ACHN (cell line): ENCODE measurements around the gene LCP2.

Experiments used
- DNase-seq: peaks from one replicate; pipeline ENCODE4 v3.0.0-alpha.2; 2015
- in situ Hi-C: cut with HindIII; loops from 2 replicates; pipeline ENCODE4 v1.10.0; 2017; ENCODE audit warnings: low sequenced_read_pairs, low pct_ligation_motif_present, low pct_unique_long_range_greater_than_20kb

Gene LCP2

DNA sequence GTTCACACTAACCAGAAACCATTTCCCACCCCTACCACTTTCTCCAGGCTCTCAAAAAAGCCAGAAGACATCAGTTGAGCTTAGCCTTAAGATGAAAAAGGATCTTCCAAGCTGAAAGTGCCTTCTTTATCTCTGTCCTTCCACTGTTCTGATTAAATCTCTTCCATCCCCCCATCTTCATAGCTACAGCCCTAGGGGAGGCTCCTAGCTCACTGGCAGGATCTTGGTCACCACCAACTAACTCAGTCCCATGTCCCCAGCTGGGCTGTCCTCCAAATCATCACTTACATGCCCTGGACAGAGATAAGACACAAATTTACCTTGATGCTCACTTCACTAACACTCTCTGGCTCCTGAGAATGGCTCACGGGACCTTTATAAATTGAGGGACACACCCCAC lies 14.3 kb downstream of the LCP2 start:
- in situ Hi-C loops = no loop called here
- DNase-seq = no peak

- DNase-seq = no peak
- in situ Hi-C loops = no loop called here
Observed at GRCh38 chr5:170280011-170280493, 17.5 kb downstream of the LCP2 start.

DNA sequence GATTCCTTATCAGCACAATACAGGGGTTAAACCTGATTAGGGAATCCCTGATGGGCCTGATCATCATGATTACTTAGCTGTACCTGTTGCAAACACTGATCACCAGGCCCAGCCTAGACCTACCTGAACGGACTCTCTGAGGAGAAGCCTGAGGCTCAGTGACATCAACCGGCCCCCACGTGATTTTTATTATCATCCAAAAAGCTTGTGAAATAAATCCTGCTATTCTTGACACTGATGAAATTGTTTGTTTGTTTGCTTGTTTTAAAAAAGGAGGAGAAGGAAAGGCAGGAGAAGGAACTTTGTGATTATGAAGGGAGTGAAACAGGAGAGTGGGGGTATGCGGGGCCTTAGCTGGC lies 18.1 kb downstream of the LCP2 start:
- in situ Hi-C loops = no loop called here
- DNase-seq = no peak

DNA sequence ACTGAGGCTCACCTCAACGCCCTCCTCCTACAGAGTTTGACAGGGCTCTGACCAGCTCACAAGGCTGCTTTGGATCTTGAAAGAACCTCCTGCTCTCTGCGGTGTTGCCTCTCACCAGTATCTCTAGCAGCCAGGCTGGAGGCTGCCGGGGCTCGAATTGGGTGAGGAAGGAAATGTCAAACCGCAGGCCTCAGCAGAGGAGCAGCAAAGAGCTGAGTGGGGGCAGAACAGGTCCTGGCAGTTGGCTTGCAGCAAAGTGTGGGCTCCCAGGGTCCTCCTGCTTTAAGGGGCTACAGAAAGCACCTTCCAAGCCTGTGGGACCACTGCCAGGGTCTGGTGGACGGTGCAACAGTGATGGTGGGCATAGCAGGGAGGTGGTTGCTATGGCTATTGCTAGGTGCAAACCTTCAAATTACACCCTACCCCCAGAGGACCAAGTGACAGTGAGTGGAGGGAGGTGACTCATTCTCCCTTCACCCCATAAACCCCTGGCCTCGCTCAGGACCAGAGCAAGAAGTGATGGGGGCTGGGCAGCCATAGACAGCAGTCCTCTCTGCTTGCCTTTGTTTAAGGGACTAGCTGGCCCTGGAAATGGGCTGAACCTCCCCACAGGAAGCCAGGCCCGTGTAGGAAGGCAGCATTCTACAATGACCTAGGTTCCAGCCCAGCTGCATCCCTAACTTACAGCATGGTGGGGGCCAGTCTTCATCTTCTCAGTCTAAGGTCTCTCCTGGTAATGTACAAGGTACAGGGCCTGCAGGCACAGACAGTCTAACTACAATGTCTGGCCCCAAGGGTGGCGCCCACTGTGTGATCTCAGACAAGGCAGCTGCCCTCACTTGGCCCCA lies 18.7 kb downstream of the LCP2 start:
- in situ Hi-C loops = no loop called here

GRCh38 chr5:170277867-170278281 lies 19.7 kb downstream of the LCP2 start:
- in situ Hi-C loops = no loop called here
- no peak for DNase-seq

More for the DNA sequence above, 18.7 kb downstream of the LCP2 start:
- DNase-seq = no peak

DNA sequence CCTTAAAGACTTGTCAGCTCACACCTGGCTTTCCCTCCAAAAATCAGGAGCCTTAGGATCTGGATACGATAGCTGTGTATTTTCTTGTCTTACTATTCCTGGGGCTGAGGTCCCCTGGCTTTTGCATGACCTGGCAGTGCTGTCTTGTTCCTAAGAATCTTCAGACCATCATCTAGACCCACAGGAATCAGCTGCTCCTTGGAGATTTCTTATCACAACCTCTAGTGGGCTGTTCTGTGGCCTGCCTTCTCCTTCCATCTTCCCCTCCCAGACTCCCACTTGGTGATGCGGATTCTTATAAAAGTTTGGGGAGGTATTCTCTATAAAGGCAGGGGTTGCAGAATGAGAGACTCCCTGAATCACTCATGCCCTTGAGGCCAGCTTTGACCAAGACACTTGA lies 21.4 kb downstream of the LCP2 start:
- DNase-seq = no peak
- in situ Hi-C loops = no loop called here

GRCh38 chr5:170275376-170275994 lies 22.1 kb downstream of the LCP2 start:
- in situ Hi-C loops = no loop called here
- no peak for DNase-seq

DNA sequence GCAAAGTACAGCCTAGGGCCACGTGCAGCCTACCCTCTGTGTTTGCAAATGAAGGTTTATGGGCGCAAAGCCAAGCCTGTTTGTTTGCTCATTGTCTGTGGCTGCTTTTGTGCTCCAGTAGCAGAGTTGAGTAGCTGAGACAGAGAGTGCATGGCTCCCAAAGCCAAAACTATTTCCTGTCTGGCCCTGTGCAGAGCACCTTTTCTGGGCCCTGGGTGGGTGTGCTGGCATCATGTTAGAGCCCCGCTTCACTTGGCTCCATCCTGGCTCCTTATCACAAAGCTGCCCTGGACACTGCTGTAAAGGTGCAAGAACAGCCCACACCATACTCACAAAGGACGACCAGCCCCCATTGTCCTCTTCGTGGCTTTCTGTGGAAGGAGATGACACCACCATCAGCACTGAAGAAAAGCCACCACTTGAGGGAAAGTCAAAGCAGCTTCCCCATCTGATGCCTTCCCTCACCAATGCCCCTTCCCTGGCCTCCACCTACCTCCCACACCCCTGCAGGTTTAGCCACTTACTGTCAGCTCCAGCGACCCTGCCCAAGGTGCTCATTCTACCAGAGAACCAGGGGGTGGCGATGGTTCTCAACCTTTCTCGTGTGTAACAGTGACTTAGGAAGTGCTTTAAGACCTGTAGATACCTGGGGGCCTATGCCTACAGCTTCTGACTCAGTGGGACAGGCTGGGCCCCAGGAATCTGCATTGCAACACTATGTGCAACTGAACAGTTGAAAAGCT lies 23.4 kb downstream of the LCP2 start:
- peak; percentile 49 for DNase-seq

DNA sequence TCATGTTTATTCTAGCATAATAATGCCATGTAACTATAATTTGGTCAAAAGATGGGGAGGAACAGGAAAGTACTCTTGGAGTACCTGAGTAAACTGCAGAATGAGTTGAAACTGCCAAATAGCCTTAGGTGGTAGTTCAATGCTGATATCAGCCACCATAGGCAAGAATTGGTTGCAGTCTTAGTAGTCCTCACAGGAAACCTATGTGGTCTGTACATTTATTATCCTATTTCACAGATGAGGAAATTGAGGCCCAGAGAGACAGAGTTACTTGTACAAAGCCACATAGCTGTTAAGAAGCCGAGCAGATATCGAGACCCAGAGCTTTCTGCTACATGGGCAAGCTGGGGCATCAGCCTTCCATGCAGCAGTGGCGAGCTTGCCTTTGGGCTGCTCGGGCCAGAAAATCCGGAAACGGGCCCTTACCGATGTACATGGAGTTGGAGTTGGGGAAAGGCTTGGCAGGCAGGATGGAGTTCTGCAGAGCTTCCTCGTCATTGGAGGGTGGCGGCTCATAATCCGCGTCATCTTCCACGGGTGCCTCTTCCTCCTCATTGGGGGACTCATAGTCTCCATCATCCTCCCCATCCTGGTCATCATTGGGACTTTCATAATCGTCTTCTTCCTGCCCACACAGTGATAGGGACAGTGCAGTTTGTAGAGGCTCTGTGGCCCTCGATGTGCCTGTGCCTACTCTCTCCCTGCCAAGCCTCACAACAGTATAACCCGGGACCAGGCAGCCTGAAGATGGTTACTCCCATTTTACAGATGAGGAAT lies 27.1 kb downstream of the LCP2 start:
- in situ Hi-C loops = no loop called here
- DNase-seq = no peak

More for the DNA sequence above, 23.4 kb downstream of the LCP2 start:
- in situ Hi-C loops = no loop called here

GRCh38 chr5:170269579-170269978 lies 28.0 kb downstream of the LCP2 start:
- in situ Hi-C loops = no loop called here
- no peak for DNase-seq

DNA sequence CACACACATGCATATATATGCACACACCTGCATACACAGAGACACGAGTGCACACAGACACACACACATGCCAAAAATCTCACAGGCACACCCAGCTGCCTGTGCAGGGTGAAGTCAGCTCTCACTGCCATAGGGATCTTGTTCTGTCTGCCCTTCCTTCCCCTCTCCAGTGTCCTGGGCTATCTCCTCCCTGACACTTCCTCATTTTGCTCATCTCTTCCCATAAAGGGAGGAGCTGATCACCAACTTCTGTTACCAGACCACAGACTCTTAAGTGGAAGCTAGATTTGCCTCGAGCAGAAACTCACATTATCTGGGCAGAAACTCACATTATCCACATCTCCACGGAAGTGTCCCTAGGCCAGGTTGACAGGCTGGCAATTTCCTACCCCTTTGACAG lies 28.7 kb downstream of the LCP2 start:
- in situ Hi-C loops = no loop called here
- DNase-seq = no peak

DNA sequence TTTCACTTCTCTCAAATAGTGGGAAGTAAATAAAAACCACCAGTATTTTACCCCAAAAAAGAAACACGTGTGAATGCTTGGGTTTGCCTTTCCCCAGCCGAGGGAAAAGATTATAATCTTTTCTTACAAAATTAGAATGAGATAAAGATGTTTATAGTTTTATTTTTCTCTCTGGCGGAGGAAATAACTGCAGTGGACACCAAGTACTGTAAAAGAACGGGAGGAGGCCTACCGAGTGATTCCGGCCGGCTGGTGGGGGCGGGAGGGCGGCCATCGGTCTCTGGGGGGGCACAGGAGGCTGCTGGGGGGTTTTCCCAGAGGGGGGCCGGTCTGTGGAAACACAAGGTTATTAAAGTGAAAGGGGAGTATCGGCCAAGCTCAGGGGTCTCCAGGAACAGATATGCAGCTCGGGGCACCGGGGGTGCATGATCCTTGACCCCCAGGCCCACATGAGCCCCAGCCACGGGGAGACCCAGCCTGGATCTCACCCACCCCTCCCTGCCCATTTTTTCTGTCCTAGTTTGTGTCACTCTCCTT lies 29.4 kb downstream of the LCP2 start:
- no peak for DNase-seq
- in situ Hi-C loops = no loop called here

DNA sequence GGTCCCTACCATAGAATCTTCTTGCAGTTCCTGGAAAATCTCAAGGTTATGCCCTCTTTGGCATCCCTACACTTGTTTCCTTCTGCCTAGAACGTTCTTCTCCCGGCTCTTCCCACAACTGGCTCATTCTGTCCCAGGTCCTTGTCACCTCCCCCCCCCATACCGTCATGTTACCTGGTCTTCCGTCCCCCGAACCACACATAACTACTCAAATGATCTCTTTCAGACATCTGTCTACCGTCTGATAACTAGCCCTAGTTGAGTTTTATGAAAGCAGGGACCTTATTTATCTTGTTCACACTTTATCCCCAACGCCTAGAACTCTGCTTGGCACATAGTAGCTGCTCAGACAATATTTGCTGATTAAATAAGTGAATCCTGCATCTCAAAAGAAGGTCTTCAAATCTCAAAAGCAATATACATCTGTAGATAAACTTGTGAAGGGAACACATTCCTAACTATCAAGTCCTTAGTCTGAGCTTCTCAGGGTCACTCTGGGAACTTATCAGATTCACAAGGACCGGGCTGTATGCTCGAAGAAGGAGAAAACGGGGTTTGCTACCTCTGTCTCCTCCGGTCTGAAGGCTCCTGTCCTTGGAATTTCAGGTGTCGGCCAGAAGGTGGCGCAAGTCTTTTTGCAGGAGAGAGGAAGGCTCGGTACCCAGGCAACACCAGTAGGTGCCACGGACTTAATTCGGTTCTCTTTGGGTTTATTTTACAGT lies 30.0 kb downstream of the LCP2 start:
- DNase-seq = peak; percentile 64
- in situ Hi-C loops = no loop called here

- no peak for DNase-seq
- in situ Hi-C loops = no loop called here
Observed at GRCh38 chr5:170266570-170267381, 30.8 kb downstream of the LCP2 start.

DNA sequence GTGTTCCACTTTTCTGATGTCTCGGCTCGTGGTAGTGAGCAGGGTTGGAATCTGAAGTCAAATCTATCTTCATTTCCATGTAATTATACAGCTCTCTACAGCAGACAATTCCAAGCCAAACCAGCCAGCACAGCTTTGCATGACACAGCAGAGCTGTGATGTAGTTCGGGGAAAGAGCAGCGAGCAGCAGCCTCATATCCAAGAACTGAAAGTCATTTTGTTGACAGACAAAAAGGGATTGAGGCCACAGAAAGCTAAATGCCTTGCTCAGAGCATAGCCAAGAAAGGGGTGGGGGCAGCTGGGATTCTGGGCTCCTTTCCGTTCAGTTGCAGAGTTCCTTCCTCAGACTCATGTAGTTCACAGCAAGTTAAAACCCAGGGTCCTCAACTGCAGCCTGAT lies 32.1 kb downstream of the LCP2 start:
- in situ Hi-C loops = no loop called here
- DNase-seq = no peak

GRCh38 chr5:170263906-170264305 lies 33.7 kb downstream of the LCP2 start:
- DNase-seq = no peak
- in situ Hi-C loops = no loop called here
